Measurements from ENCODE around the gene C17orf67. TPM values are rescaled to one million over a fixed set of nuclear protein-coding genes. Genes with fewer than 3 reads are reported as not detected.

C17orf67 gene
- total RNA-seq, 6 experiments from 2014 or later: 0.31 to 1.1 (median 0.78) TPM

DNA sequence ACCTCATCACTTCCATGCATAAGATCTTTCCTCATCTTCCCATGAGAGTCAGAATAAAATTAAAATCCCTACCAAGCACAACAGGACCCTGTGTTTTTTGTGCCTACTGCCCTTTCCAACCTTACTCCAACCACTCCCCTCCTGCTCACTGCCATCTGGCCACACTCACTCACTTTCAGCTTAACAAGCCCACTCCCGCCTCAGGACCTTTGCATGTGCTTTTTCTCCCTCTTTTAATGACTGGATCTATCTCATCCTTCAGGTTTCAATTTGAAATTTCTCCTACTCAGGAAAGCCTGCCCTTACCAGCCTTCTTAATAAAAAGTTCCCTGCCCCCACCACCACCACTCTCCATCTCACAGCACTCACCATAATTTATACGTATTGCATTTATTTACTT, 14.7 kb downstream of the C17orf67 start:
- H3K9me3 ChIP-seq: no peaks in the 10 kb centered on the region
- no peaks in the 10 kb centered on the region for H3K36me3 ChIP-seq
- TF ChIP-seq, protein P1, sequence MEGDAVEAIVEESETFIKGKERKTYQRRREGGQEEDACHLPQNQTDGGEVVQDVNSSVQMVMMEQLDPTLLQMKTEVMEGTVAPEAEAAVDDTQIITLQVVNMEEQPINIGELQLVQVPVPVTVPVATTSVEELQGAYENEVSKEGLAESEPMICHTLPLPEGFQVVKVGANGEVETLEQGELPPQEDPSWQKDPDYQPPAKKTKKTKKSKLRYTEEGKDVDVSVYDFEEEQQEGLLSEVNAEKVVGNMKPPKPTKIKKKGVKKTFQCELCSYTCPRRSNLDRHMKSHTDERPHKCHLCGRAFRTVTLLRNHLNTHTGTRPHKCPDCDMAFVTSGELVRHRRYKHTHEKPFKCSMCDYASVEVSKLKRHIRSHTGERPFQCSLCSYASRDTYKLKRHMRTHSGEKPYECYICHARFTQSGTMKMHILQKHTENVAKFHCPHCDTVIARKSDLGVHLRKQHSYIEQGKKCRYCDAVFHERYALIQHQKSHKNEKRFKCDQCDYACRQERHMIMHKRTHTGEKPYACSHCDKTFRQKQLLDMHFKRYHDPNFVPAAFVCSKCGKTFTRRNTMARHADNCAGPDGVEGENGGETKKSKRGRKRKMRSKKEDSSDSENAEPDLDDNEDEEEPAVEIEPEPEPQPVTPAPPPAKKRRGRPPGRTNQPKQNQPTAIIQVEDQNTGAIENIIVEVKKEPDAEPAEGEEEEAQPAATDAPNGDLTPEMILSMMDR (IDR thresholded peaks at IDR 0.05): no peak
- intact Hi-C loops (cut with DNase I): loop anchor here (10.0 kb wide), 1 partner anchor 126 kb away; no protein-coding TSS in a partner anchor
- no peak overlapping the region for H3K27ac ChIP-seq
- 87% methylated on average over 2 of the region's 2 CpGs for WGBS (ENCODE audit: insufficient coverage, low coverage, low lambda C conversion rate, missing lambda C conversion rate)
- ATAC-seq (no peak), DNase-seq (no peak)
- H3K27me3 ChIP-seq: no peaks in the 10 kb centered on the region
- no peak overlapping the region for H3K4me3 ChIP-seq
- peaks cover 0 to 33% (median 15%) of the 10 kb centered on the region in 4 donors for H3K4me1 ChIP-seq

DNA sequence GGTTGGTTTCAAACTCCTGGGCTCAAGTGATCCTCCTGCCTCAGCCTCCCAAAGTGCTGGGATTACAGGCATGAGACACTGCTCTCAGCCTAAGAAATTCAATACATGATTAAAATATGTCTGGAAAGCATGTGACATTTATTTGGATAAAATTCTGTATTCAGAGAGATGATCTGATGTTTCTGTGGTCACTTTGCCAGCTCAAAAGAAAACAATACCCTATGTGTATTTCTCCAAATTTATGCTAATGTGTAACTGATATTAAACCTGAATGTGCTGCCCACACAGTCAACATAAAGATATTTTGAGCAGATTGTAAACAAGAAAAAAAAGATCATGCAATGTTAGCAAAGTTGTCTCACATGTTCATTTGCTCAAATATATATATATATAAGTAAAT, 16.7 kb downstream of the C17orf67 start:
- DNase-seq (no peak), ATAC-seq (no peak)
- no peak overlapping the region for H3K27ac ChIP-seq
- no peaks in the 10 kb centered on the region for H3K9me3 ChIP-seq
- peaks cover 0 to 17% (median 10%) of the 10 kb centered on the region in 4 donors for H3K4me1 ChIP-seq
- no peak overlapping the region for H3K4me3 ChIP-seq
- H3K27me3 ChIP-seq: no peaks in the 10 kb centered on the region
- no peaks in the 10 kb centered on the region for H3K36me3 ChIP-seq
- intact Hi-C loops (cut with DNase I): loop anchor here (10.0 kb wide), 1 partner anchor 128 kb away; no protein-coding TSS in a partner anchor
- no peak for TF ChIP-seq POLR2A (IDR thresholded peaks at IDR 0.05)
- TF ChIP-seq, protein P1 (IDR thresholded peaks at IDR 0.05): no peak

DNA sequence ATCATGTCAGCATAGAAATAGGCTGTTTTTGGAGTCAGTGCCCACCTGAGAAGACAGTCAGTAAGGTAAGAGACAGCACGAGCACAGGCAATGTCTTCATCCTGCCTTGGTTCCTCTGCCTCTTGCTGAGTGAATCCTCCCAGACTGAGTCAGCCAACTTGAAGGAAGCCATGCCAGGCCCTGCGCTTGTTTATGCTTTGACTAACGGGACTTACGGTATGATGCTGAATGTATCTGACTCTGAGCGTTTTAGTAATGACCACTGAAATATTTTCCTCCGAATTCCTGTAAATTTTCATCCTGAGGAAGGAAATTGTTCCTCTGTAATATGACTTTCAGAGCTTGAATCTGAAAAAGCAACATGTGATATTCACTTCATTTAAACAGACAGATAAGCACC, 18.0 kb downstream of the C17orf67 start:
- Histone ChIP-seq H3K27ac (no peak overlapping the region), H3K27me3 (no peaks in the 10 kb centered on the region), H3K4me1 (peaks cover 0 to 14% (median 7%) of the 10 kb centered on the region in 4 donors), H3K36me3 (no peaks in the 10 kb centered on the region), H3K4me3 (no peak overlapping the region), H3K9me3 (no peaks in the 10 kb centered on the region)
- 63% methylated on average over 6 of the region's 6 CpGs for WGBS (ENCODE audit: insufficient coverage, low coverage, low lambda C conversion rate, missing lambda C conversion rate)
- ATAC-seq (no peak), DNase-seq (no peak)
- intact Hi-C loops (cut with DNase I): loop anchor here (10.0 kb wide), 1 partner anchor 129 kb away; no protein-coding TSS in a partner anchor
- TF ChIP-seq POLR2A (IDR thresholded peaks at IDR 0.05): no peak
- TF ChIP-seq, protein P1 (IDR thresholded peaks at IDR 0.05): no peak

DNA sequence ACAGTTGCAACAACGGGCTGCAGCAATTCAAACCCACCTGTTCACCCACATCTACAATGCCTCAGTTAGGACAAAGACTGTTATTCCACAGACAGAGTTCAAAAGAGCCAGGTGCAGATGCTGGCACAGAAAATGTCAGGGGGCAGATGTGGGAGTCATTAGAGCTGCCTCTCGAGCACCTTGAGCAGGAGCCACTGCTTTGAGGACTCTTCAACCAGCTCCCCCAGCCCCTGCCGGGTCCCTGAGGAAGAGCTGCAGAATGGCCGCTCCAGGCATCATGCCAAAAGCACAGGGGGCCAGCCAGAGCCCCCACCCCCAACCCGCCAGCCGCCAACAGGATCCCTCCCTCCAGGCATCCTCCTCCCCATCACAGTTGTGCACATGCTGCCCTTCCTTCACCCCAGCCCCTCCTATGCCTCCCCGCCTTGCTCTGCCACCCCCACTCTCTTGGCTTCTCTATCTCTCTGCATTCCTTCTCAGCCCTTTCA, 20.8 kb downstream of the C17orf67 start:
- no peaks in the 10 kb centered on the region for H3K4me1 ChIP-seq
- no peaks in the 10 kb centered on the region for H3K27me3 ChIP-seq
- DNase-seq (no peak), ATAC-seq (no peak)
- intact Hi-C loops (cut with DNase I): loop anchor here (10.0 kb wide), 1 partner anchor 132 kb away; no protein-coding TSS in a partner anchor
- 83% methylated on average over 2 of the region's 7 CpGs for whole genome bisulfite sequencing (ENCODE audit: insufficient coverage, low coverage, low lambda C conversion rate, missing lambda C conversion rate)
- H3K4me3 ChIP-seq: no peak overlapping the region
- no peaks in the 10 kb centered on the region for H3K9me3 ChIP-seq
- no peak overlapping the region for H3K27ac ChIP-seq
- TF ChIP-seq, protein P1 (IDR thresholded peaks at IDR 0.05): no peak
- TF ChIP-seq POLR2A (IDR thresholded peaks at IDR 0.05): no peak
- H3K36me3 ChIP-seq: no peaks in the 10 kb centered on the region
